ENCODE data around the gene SNCAIP.

DNA sequence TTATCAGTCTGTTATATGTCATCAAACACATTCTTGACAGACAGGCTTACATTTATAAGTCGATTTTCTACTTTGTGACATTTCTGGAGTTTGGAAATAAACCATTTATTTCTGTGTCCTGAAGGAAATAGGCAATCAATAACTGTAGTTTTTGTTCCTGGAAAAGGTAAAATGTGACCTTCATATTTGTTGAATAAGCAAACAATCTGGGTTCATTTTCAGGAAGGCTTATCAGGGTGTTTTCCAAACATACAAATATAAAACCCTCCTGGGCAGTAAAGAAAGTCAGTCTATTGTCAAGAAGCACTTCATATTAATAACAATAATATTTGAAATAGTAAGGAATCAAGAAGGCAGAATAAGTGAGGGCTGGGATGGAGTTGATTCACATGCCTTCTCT, 195.0 kb downstream of the SNCAIP start:
- TF ChIP-seq, protein P1, sequence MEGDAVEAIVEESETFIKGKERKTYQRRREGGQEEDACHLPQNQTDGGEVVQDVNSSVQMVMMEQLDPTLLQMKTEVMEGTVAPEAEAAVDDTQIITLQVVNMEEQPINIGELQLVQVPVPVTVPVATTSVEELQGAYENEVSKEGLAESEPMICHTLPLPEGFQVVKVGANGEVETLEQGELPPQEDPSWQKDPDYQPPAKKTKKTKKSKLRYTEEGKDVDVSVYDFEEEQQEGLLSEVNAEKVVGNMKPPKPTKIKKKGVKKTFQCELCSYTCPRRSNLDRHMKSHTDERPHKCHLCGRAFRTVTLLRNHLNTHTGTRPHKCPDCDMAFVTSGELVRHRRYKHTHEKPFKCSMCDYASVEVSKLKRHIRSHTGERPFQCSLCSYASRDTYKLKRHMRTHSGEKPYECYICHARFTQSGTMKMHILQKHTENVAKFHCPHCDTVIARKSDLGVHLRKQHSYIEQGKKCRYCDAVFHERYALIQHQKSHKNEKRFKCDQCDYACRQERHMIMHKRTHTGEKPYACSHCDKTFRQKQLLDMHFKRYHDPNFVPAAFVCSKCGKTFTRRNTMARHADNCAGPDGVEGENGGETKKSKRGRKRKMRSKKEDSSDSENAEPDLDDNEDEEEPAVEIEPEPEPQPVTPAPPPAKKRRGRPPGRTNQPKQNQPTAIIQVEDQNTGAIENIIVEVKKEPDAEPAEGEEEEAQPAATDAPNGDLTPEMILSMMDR (IDR thresholded peaks at IDR 0.05) = no peak
- TF ChIP-seq POLR2A (IDR thresholded peaks at IDR 0.05) = no peak

Data from lower leg skin (tissue), 3 donors.